ENCODE data around the gene OCA2.

GRCh38 chr15:28015855-28016254 is 83.3 kb downstream of the OCA2 start:
- TF ChIP-seq, protein P1, sequence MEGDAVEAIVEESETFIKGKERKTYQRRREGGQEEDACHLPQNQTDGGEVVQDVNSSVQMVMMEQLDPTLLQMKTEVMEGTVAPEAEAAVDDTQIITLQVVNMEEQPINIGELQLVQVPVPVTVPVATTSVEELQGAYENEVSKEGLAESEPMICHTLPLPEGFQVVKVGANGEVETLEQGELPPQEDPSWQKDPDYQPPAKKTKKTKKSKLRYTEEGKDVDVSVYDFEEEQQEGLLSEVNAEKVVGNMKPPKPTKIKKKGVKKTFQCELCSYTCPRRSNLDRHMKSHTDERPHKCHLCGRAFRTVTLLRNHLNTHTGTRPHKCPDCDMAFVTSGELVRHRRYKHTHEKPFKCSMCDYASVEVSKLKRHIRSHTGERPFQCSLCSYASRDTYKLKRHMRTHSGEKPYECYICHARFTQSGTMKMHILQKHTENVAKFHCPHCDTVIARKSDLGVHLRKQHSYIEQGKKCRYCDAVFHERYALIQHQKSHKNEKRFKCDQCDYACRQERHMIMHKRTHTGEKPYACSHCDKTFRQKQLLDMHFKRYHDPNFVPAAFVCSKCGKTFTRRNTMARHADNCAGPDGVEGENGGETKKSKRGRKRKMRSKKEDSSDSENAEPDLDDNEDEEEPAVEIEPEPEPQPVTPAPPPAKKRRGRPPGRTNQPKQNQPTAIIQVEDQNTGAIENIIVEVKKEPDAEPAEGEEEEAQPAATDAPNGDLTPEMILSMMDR (conservative IDR thresholded peaks at IDR 0.05; ENCODE audit: low read depth, low read length): no peak
- TF ChIP-seq, protein P2, sequence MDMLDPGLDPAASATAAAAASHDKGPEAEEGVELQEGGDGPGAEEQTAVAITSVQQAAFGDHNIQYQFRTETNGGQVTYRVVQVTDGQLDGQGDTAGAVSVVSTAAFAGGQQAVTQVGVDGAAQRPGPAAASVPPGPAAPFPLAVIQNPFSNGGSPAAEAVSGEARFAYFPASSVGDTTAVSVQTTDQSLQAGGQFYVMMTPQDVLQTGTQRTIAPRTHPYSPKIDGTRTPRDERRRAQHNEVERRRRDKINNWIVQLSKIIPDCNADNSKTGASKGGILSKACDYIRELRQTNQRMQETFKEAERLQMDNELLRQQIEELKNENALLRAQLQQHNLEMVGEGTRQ (IDR thresholded peaks at IDR 0.05; ENCODE audit: low read depth, low read length): no peak
- TF ChIP-seq RAD21 (IDR thresholded peaks at IDR 0.05; ENCODE audit: low read length) (no peak), MAFK (IDR thresholded peaks at IDR 0.05; ENCODE audit: low read depth, low read length) (no peak), SMC3 (IDR thresholded peaks at IDR 0.05; ENCODE audit: low read depth, low read length) (no peak), POLR2A (IDR thresholded peaks at IDR 0.05; ENCODE audit: low read depth, low read length) (no peak)
- TF ChIP-seq, protein P3, sequence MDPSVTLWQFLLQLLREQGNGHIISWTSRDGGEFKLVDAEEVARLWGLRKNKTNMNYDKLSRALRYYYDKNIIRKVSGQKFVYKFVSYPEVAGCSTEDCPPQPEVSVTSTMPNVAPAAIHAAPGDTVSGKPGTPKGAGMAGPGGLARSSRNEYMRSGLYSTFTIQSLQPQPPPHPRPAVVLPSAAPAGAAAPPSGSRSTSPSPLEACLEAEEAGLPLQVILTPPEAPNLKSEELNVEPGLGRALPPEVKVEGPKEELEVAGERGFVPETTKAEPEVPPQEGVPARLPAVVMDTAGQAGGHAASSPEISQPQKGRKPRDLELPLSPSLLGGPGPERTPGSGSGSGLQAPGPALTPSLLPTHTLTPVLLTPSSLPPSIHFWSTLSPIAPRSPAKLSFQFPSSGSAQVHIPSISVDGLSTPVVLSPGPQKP (IDR thresholded peaks at IDR 0.05; ENCODE audit: borderline replicate concordance, low read depth, low read length): no peak

Data from IMR-90 (cell line).